NCI-H1930 (cell line): ENCODE data around the gene HOXB4.

Experiments used
- DNase-seq, 2 experiments: peaks; one replicate each; lab custom pipeline; 2025; lab: John Stamatoyannopoulos, UW

The HOXB4 gene

DNA sequence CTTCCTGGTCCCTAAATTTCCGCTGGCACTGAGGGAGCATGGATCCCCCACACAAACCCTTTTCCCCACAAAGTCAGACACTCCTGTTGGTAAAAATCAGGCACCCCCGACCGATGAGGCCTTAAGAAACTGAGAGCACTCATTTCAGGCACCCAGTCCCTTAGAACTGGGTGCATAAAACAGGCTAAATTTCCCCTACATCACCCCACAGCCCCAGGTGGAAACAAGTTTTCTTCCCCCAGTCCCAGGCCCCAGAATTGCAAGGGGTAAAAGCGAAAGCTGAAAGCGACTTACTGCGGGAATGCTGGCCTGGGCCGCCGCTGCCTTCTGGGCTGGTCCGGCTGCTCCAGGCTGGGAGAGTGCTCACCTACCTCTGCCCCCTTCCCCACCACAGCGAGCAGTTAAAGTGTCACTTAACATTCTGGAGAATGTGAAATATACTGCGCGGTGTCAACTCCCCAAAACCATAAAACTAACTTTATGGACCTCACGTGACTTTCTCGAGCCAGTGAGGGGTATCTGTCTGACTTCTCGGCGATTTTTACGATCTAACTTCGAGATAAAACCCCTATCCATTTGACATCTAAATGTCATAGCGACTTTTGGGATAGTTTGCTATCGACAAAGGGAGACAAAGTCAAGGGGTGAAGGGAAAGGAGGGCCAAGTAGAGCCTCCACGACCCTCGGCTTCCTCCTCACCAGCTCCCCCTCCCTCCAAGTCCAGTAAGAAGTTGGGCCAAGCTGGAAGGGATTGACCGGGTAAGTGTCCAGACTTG lies 11.9 kb upstream of the HOXB4 start, which contains the start of gene HOXB3:
Gene HOXB3, minus strand, starts transcription at position 411 of the 776 bp plus-strand sequence. CDS start 37,767 bp downstream, outside the sequence.
- no peak for DNase-seq

DNA sequence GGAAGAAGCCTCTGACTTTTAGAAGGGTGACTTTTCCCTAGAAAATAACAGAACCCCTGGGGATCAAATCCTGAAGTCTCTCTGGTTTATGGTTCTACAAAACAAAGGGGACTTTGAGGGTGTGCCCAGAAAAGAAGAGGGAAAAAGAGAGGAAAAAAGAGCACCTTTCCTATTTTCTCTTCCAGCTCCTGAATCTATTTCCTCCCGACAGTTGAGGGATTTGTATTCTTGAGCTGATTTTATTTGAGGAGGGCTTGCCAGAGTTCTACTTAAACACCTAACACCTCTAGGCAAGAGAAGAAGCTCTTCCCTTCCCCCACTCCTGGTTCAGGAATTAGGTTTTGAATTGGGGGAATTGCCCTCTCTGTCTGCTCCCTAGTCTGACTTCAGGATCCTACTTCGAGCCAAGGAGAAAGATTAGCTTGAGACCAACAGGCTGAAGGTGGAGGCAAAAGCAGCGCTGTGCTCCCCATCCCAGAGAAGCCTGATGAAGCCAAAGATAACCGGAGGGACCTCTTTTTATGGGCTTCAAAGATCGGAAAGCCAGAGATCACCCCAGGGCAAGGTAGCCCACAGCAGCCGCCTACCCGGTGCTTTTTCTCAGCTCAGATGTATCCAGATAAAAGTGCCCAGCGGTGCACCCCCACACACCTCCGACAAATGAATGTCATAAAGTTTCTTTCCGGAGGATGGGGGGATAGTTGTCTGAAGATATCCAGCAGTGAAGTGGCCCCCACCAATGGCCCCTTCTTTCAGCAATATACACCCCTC lies 11.1 kb upstream of the HOXB4 start:
- DNase-seq = no peak

DNA sequence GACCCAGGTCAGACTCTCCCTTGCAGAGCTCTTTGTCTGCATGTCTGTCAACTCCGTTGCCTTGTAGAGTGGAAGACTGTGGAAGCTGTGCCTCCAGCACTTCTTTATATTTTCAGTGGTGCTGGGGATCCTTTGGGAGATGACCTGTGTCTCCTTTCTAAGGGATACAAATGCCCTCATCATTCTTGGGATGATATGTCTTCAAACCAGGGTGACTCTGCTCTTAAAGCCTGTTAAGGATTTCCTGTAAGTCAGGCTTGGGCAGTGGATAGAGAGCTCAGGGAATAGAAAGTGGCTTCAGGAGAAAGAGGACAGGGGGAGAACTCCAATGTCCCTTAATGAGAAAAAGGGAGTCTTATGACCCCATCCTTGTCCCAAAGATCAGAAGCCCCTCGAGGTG lies 10.4 kb upstream of the HOXB4 start:
- no peak for DNase-seq

DNA sequence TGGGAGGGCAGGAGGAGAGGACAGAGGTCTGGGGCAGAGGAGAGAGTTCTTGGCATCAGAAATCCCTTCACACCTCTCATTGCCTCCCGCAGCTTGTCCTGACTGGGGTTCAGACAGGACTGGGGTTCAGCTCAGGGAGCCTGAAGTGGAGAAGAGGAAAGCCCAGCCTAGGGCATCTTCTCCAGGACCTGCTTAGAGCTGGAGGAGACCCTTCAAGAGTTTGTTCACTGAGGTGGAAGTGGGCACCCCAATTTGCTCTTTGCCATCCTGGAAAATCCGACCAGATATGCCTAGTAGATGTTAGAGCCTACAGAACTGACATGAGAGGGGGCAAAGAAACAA lies 9.9 kb upstream of the HOXB4 start:
- no peak for DNase-seq

DNA sequence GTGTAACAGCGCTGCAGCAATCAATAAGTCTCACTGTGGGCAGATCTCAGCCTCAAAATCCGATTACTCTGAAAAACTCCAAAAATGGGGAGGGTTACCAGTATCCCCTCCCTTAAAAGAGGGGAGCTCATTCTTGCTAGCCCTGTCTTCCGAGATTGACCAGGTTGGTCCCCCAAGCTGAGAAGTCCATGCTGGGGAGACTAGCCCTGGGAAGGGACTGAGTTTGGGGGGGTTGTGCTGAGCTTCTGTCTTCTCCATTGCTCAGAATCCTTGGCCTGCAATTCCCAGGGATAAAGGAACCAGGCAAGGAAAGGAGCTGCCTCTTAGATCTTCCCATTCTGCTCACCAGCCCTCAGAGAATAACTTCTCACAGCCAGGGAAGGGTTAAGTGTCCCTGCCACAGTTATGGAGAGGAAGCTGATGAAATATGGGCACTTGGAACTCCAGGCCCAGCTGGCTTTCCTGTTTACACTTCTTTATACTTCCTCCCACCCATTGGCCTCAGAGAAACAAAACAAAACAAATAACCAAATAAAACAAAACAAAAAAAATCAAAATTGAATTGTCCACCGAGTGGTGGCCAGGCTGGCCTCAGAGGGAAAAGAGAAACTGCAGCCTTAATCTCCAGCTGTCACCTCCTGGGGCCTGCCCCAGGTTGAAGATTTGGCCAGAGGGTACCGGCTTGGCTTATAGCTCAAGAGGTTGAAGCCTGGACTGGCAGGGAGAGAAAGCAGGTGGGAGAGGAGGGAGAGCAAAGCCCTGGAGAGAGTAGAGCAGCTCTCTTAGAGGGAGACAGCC lies 9.3 kb upstream of the HOXB4 start:
- no peak for DNase-seq

DNA sequence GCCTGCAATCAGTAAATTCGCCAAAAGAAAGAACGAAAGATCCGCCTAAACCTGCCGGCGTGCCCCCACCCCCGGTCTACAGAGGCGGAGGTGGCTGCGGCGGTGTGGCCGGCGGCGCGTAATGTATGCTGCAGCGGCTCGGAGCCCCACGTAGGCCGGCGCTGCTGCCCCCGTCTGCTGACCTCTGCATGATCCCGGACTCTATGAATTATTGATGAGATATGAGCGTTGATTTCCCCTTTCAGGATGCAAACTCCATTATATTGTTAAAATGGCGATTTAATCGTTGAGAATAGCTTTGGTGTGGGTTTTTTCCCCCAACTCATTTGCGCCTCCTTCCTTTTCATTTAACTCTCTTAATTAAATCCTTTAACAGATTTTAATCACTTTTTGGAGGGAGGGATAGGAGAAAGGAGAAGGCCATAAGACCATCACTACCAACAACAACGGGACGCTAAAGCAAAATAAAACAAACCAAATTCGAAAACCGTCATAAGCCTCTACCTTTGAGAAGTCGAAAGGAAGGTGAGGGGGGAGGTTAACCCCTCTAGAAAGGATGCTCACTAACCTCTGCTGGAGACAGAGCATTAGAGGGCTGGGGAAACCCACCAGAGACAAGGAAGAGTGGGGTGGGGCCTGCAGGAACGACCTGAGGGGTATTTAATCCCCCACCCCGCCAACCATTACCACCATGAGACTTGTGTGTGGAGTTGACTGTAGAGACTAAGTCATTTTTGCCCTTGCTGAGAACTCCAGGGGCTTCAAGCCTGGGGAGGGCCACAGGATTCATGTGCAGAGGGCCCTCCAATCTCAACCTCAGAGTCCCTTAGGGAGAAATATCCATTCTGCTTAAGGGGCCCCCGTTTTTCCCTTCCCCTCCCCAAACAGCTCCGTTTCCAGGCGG lies 8.5 kb upstream of the HOXB4 start:
- DNase-seq = no peak

DNA sequence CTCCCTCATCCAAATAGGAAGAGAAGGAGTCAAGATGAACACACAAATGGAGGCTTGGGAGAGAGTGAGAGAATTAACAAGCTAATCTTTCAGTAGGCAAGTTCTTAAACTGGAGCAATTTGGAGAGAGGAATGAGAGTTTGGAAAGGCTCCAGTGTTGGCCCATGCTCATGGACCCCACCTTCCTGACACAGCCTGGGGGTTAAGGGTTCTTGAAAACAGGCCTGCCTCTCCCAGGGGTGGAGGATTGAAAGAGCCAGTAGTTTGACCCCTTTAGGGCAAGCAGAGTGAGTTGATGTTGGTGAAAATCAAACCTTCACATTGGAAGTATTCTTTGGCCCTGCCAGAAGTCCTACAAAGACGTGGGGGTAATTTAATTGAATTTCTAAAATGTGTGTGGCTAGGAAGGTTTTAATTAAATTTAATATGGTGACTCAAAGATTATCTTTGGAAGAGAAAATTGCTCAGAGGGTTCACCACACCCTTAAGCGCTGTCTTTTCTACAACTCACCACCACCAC lies 6.1 kb upstream of the HOXB4 start:
- no peak for DNase-seq

DNA sequence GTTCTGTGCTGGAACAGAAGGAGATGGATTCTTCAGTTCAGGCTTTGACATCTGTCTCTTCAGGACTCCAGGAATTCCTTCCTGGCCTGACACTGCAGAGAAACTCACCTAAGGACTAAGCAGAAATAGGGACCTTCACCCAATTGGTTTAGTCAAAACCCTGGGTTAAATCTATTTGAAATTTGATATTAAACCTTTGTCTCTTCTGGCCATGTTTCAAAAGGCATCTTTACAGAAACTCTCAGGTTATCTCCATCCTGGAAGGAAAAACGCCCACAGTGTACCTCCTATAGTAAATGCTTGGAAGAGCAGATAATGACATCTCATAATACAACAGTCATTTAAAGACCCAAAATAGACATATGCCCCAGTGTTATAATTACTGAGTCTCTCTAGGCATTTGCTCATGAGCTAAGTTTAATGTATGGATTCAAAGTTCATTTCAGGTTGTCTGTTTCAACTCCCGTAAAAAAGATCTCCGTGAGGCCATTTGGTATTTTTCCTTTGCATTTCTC lies 5.6 kb upstream of the HOXB4 start:
- DNase-seq = no peak

DNA sequence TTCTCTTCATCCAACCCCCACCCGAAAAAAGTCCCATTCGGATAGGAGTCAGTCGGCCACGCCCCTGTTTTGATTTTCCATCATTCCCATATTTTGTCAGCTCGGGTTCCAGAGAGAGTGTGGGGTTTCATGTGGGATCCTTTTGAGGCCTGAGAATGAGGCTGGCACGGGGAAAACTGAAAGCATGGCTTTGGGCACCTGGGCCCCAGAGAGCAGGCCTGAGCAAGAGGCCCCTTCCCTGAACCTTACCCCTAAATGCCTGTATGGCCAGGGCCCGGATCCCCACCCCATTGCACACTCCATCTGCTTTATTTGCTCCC lies 4.6 kb upstream of the HOXB4 start:
- no peak for DNase-seq

DNA sequence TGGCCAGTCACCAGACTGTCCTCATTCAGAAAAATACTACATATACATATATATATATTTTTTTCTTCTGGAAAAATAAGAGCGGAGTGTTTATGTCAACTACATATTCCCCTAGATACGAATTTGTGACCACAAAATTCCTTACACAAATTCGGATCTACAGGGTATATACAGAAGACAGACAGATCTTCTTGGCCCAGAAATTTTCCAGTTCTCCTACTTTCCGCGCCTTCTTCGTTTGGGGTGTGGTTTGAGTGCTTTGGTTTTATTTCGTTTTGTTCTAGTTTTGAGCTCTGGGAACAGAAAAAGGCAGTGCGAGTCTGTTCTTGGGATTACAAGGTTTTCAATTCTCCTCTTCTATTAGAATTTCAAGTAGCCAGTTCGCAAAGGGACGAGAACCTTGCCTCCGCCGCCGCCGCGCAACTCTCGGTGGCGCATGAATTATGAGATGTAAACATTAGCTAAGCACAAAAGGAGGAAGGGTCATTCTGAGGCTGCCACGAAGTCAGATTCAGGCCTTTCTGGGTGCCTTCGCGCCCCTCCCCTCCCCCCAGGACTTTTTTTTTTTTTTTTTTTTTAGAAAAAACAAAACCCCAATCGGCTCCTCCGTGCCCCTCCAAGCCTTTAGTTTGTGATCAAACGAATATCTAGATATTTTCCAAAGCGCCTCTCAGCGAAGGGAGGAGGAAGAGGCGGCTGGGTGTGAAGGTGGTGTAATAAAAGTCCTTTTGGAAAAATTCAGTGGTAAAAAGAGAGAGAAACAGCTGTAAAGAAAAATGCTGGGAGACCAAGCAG lies 1.8 kb upstream of the HOXB4 start:
- no peak for DNase-seq

DNA sequence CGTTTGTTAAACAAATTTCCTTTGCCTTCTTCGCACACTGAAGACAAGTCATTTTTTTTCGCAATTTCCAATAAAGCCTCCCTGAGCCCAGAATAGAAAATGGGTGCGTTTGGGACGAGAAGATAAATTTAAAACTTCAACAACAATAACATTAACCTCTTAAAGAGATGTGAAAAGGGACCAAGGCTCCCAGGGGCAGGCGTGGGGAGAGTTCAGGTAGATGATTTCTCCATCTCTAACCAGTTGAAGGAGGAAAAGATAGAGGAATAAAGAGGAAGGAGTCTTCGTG lies 1.3 kb upstream of the HOXB4 start:
- no peak for DNase-seq

DNA sequence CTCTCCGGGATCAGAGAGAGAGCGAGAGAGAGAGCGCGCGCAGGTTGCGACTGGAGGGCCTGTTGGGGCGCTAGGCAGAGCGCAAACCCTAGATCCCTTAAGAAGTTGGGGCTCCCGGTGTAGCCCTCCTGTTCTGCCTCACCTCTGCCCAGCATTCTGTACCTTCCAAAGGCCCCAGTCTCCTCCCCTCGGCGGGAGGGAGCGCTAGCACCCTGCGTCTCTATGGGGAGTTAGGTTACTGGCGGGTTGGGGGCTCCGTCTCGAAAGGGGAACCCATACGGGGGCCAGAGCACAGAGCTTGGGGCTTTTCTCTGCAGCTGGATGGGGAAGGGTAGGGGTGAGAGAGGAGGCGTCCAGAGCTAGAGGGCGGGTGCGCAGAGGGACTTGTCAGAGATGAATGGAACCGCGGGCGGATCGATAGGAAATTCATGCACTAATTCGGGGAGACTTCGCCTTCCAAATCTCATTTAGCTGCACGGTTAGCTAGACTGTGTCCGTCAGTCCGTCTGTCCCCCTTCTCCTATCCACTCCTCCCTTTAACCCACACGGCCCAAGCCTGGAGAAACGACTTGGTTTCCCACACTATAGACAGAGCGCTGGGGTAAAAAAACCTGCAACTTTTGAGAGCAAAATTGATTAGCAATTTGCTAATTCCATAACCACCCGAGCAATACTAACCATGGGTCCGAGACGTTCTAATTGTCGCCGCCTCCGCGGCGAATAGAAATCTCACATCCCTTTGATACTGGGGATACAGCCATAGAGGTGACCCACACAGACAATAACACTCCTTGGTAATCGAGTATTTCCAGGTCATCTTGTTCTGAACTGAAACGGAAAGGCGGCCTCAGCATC lies 693 bp upstream of the HOXB4 start:
- DNase-seq = no peak

DNA sequence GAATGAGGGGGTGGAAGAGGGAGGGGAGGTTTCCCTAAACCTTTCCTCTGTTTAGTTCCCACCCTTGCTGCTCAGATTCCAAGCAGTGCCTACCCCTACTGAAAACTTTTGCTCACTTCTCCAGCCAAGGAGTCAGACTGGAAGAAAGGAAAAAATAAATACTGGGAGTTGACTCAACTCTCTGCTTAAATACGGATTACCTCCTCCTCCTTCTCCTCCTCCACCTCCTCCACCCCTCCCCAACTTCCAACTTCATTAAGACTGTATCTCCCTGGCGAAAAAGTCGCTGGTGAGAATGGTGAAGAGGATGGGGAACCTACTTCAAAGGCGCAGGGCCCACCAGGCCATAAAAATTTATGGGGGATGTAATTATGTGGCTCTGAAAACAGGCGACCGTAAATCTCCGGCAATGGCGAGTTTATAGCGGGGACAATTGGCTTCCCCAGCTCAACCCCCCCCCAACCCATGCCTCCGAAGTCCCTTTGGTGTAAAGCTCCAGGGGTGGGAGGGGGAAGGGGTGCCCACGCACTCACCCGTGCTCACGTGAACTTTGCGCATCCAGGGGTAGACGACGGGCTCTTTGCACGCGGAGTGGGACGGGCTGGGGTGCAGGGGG lies 712 bp downstream of the HOXB4 start:
- no peak for DNase-seq

DNA sequence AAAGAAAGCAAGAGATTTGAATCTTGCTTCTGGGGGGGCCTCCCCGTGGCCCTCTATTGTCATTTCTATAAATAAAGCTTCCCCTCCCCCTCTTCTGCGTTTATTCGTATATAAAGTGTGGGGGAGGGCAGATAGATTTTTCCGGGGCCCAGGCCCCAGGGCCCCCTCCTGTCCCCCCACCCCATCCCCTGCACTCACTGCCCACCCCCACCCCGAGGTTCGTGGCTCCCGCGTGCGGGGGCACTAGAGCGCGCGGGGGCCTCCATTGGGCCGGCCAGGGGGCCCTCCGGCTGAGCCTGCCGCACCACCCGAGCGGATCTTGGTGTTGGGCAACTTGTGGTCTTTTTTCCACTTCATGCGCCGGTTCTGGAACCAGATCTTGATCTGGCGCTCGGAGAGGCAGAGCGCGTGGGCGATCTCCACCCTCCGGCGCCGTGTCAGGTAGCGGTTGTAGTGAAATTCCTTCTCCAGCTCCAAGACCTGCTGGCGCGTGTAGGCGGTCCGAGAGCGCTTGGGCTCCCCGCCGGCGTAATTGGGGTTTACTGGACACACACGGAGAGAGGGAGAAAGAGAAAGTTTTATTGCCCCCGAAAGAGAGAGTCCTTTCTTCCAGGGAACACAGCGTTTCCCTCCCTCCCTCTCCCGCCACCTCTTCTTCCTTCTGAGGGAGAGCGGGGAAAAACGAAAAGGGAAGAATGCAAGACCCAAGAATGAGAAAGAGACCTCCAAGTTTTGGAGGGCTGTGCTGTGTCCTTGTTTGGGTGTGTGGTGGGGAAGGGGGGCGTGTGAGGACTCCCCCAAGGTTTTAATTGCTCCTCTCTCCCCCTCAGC lies 1.5 kb downstream of the HOXB4 start:
- DNase-seq = no peak

DNA sequence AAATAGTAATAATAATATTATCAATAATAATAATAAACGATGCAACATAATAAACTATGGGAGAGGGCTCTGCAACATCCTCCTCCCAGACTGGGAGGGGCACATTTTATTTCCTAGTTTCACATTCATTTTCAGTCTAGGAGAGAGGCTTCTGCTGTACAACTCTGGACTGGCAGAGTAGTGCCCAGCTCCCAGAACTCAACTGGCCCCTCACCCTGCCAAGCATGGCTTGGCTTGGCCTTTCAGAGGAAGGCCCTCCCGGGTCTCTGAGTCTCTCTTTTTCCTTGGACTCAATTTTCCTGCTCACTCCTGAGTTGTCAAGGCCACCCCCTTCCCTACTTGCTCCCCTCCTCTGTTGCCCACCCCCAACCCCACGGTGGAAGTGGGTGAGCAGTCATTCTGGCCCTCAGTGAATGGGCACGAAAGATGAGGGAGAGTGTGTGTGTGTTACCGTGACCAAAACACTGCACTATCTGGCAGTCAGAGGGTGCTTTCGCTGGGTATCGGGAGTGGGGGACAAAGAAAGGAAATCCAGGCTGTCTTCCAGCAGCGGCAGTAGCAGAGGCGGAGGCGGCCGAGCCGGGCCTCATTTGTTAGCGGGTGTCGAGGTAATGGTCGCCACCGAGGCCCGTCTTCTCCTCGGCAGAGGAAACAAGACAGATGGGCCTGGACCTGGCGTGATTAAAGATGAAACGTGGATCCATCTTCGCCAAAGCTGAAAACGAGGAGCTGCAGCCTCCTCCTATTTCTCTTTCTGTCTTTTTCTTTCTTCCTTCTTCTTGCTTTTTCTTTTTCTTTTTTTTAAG lies 2.3 kb downstream of the HOXB4 start:
- DNase-seq = no peak

DNA sequence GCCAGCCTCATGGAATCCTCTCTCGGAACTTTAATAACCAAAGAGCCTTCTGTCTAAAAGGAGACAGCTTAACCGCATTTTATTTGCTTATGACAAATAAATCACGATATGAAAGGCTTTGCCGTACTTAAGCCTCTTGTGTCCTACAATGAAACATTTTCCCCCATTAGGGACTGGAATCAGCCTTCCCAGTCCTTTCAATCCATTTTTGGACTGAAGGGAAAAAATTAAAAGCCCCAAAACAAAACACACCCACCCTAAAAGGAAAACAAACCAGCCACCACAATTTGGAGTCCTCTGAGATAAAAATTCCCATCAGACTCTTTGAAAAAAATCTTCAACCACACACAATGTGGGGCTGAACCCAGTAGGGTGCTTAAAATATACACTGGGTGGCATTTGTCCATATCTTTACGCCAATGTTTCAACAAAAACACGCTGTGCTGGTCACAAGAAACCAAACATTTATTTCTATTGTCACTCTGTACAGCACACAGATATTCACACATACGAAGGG lies 3.0 kb downstream of the HOXB4 start:
- no peak for DNase-seq

DNA sequence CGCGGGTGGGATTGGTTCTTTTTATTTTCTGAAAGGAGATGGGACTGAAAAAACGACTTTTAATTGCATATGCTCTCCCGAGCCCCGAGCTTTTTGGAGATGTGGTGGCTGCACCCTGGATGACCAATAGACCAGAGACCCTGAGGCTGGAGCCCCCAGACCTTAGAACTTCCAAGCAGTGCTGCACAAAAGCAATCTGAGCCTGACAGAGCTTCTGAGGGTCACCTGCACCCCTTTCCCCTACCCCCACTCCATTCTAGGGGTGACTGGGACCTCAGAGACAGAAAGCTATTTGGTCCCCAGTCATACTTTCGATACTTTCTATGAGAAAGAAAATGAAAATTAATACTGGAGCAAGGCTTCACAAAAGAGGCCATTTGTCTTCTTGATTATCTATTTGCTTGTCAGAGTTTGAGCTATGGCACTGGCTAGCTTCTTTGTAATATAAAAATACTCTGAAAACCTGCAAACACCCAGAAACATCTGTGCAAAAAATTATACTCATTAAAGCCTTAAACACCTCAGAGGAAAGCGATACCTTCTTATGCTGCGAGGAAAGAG lies 3.6 kb downstream of the HOXB4 start:
- no peak for DNase-seq
